WTC11 (cell line): ENCODE data around the gene CARS1. TPM values are rescaled to one million over a fixed set of nuclear protein-coding genes. Genes with fewer than 3 reads are reported as not detected.
A peak's percentile ranks its signal among the peaks of the same experiment; 100 is the strongest.

Experiments used
- ATAC-seq: fragments of 200-7000 bp; cut with Tn5 transposase; 2 replicates; pipeline ENCODE4 v1.10.0; 2021; ENCODE audit warnings: mild to moderate bottlenecking, moderate library complexity
- CTCF ChIA-PET: fragments of 300-600 bp; sonication (Branson Sonifier 250); formaldehyde crosslinking; loops from one replicate; lab custom pipeline; 2021; ENCODE audit warnings: antibody characterized with exemption; lab: Charles Lee
- POLR2A ChIA-PET: fragments of 350-600 bp; sonication (Branson Sonifier 250); formaldehyde crosslinking; loops from one replicate; lab custom pipeline; 2021; ENCODE audit warnings: antibody characterized with exemption; lab: Charles Lee
- DNase-seq: peaks from one replicate; pipeline ENCODE4 v3.0.0; 2021; ENCODE audit warnings: low spot score
- H3K27ac Mint-ChIP-seq: 2 replicates; pipeline ENCODE4 v1.8.0; 2021; ENCODE audit warnings: mixed read lengths
- H3K27me3 Mint-ChIP-seq: 2 replicates; pipeline ENCODE4 v1.8.0; 2021; ENCODE audit warnings: low read depth, mild to moderate bottlenecking, moderate library complexity, mixed read lengths
- H3K36me3 Mint-ChIP-seq: 2 replicates; pipeline ENCODE4 v1.8.0; 2021; ENCODE audit warnings: mixed read lengths
- H3K4me1 Mint-ChIP-seq: 2 replicates; pipeline ENCODE4 v1.8.0; 2022; ENCODE audit warnings: mixed read lengths
- H3K4me3 Mint-ChIP-seq: 2 replicates; pipeline ENCODE4 v1.8.0; 2021; ENCODE audit warnings: mild to moderate bottlenecking, moderate library complexity, mixed read lengths
- H3K9me3 Mint-ChIP-seq: 2 replicates; pipeline ENCODE4 v1.8.0; 2021; ENCODE audit warnings: mixed read lengths
- ATF1 ChIP-seq: sonication (generic); formaldehyde crosslinking; IDR thresholded peaks from 2 replicates; pipeline ENCODE4 v1.8.1; 2023; ENCODE audit warnings: mild to moderate bottlenecking, moderate library complexity, missing genetic modification reagents
- CBFB ChIP-seq: sonication (generic); formaldehyde crosslinking; IDR thresholded peaks from 2 replicates; pipeline ENCODE4 v1.8.1; 2022; ENCODE audit warnings: mild to moderate bottlenecking, low read depth, missing genetic modification reagents
- CREB1 ChIP-seq: sonication (generic); formaldehyde crosslinking; IDR thresholded peaks from 2 replicates; pipeline ENCODE4 v1.8.0; 2023; ENCODE audit warnings: mild to moderate bottlenecking, missing genetic modification reagents
- E2F5 ChIP-seq: sonication (generic); formaldehyde crosslinking; IDR thresholded peaks from 2 replicates; pipeline ENCODE4 v1.8.1; 2022; ENCODE audit warnings: mild to moderate bottlenecking, moderate library complexity, missing genetic modification reagents
- ELF4 ChIP-seq: sonication (generic); formaldehyde crosslinking; IDR thresholded peaks from 2 replicates; pipeline ENCODE4 v1.8.1; 2022; ENCODE audit warnings: low read depth, mild to moderate bottlenecking, moderate library complexity, missing genetic modification reagents
- EMX1 ChIP-seq: fragments of 250-450 bp; sonication (Bioruptor Pico); IDR thresholded peaks from 2 replicates; pipeline ENCODE4 v1.8.0; 2021; ENCODE audit warnings: mild to moderate bottlenecking
- ERG ChIP-seq: fragments of 250-450 bp; sonication (Bioruptor Pico); IDR thresholded peaks from 2 replicates; pipeline ENCODE4 v1.8.0; 2021; ENCODE audit warnings: mild to moderate bottlenecking
- ETV6 ChIP-seq: sonication (generic); formaldehyde crosslinking; IDR thresholded peaks from 2 replicates; pipeline ENCODE4 v1.8.1; 2022; ENCODE audit warnings: mild to moderate bottlenecking, missing genetic modification reagents
- FOXJ3 ChIP-seq: sonication (generic); formaldehyde crosslinking; IDR thresholded peaks from 2 replicates; pipeline ENCODE4 v1.9.0; 2021; ENCODE audit warnings: missing genetic modification reagents, mild to moderate bottlenecking, borderline replicate concordance
- GABPB1 ChIP-seq: sonication (generic); formaldehyde crosslinking; IDR thresholded peaks from 2 replicates; pipeline ENCODE4 v1.8.1; 2023; ENCODE audit warnings: mild to moderate bottlenecking, missing genetic modification reagents
- GTF2I ChIP-seq: fragments of 250-450 bp; sonication (Bioruptor Pico); conservative IDR thresholded peaks from 2 replicates; pipeline ENCODE4 v1.4.0; 2021; ENCODE audit warnings: mild to moderate bottlenecking
- PRRX2 ChIP-seq: fragments of 250-450 bp; sonication (Bioruptor Pico); IDR thresholded peaks from 2 replicates; pipeline ENCODE4 v1.8.0; 2021; ENCODE audit warnings: mild to moderate bottlenecking
- SP1 ChIP-seq: sonication (generic); formaldehyde crosslinking; conservative IDR thresholded peaks from 2 replicates; pipeline ENCODE4 v1.8.1; 2022; ENCODE audit warnings: missing genetic modification reagents
- TP53 ChIP-seq: sonication (generic); formaldehyde crosslinking; IDR thresholded peaks from 2 replicates; pipeline ENCODE4 v1.8.1; 2023; ENCODE audit warnings: mild to moderate bottlenecking, missing genetic modification reagents
- ZBTB21 ChIP-seq: sonication (generic); formaldehyde crosslinking; IDR thresholded peaks from 2 replicates; pipeline ENCODE4 v1.8.1; 2023; ENCODE audit warnings: mild to moderate bottlenecking, missing genetic modification reagents, borderline replicate concordance
- ZMAT4 ChIP-seq: fragments of 250-450 bp; sonication (Bioruptor Pico); IDR thresholded peaks from 2 replicates; pipeline ENCODE4 v1.9.0; 2021; ENCODE audit warnings: mild to moderate bottlenecking
- ZNF138 ChIP-seq: sonication (generic); formaldehyde crosslinking; conservative IDR thresholded peaks from 2 replicates; pipeline ENCODE4 v1.8.1; 2022; ENCODE audit warnings: mild to moderate bottlenecking, moderate library complexity, missing genetic modification reagents
- ZNF232 ChIP-seq: sonication (generic); formaldehyde crosslinking; IDR thresholded peaks from 2 replicates; pipeline ENCODE4 v1.8.0; 2022; ENCODE audit warnings: mild to moderate bottlenecking, missing genetic modification reagents
- ZNF281 ChIP-seq: sonication (generic); formaldehyde crosslinking; IDR thresholded peaks from 2 replicates; pipeline ENCODE4 v1.8.0; 2023; ENCODE audit warnings: mild to moderate bottlenecking, missing genetic modification reagents
- ZNF416 ChIP-seq: fragments of 250-450 bp; sonication (Bioruptor Pico); IDR thresholded peaks from 2 replicates; pipeline ENCODE4 v1.9.0; 2021; ENCODE audit warnings: mild to moderate bottlenecking, inconsistent platforms
- ZSCAN18 ChIP-seq: fragments of 250-450 bp; sonication (Bioruptor Pico); IDR thresholded peaks from 2 replicates; pipeline ENCODE4 v2.1.2; 2022; ENCODE audit warnings: mild to moderate bottlenecking, moderate library complexity
- total RNA-seq: library from RNA; stranded (reverse); gene quantifications from 3 replicates; pipeline ENCODE4 v1.2.3, GENCODE V29; 2021
- TF ChIP-seq, protein P1 (sequence below): sonication (generic); formaldehyde crosslinking; IDR thresholded peaks from 2 replicates; pipeline ENCODE4 v1.8.1; 2022; ENCODE audit warnings: mild to moderate bottlenecking, missing genetic modification reagents, moderate library complexity, borderline replicate concordance

The CARS1 gene
- total RNA-seq, 1 experiment from 2014 or later, result 92.0 TPM

DNA sequence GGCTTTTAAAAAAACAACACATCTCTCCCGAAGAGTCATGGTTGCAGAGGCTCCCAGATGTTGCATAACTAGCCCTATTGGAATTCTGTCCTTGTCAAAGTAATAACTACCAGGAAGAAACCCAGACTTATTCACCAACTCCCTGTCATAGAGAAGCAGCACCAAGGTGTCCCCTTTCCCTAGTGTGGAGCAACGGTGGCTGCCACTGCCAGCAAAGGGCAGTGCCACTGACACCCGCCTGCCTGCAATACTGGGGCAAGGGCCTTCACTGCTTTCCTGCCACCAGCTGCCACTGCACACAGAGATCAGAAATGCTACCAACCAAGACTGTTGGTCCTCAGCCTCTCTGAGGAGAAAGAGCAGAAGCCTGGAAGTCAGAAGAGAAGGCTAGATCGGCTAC is 92.4 kb downstream of the CARS1 start (continued):
- TF ChIP-seq ZSCAN18 (no peak), ZNF138 (no peak), CREB1 (CRISPR knock-in tag) (no peak), SP1 (CRISPR knock-in tag) (no peak)
- TF ChIP-seq, protein P1, sequence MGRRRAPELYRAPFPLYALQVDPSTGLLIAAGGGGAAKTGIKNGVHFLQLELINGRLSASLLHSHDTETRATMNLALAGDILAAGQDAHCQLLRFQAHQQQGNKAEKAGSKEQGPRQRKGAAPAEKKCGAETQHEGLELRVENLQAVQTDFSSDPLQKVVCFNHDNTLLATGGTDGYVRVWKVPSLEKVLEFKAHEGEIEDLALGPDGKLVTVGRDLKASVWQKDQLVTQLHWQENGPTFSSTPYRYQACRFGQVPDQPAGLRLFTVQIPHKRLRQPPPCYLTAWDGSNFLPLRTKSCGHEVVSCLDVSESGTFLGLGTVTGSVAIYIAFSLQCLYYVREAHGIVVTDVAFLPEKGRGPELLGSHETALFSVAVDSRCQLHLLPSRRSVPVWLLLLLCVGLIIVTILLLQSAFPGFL (CRISPR knock-in tag), result no peak
- TF ChIP-seq, all 79 proteins: peak for 0

DNA sequence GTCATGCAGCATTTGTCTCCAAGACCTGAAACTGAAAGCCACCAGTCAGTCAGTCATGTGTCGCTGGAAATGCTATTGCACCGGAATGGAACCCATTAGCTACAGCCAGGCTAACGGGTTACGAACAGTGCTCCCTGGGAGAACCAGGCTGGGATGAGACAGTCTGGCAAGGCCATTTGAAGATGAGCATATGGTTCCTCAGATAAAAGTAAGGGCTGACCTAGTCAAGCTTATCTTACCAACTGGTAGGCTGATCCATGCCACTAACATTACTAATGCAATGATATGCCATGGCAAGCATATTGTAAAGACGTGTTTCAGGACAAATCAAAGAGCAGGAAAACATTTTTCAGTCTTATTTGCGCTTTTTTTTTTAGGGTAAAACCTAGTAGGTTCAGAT is 93.5 kb downstream of the CARS1 start:
- CTCF ChIA-PET, result no interaction called here
- Mint-ChIP-seq H3K4me3 (no peak overlapping the region), H3K27ac (peak overlapping the region; percentile 29), H3K9me3 (no peaks in the 10 kb centered on the region), H3K27me3 (no peaks in the 10 kb centered on the region; the same call in 1 of the 2 replicates), H3K4me1 (peaks cover 29% of the 10 kb centered on the region), H3K36me3 (peaks cover 83% of the 10 kb centered on the region)
- POLR2A ChIA-PET, result no interaction called here
- ATAC-seq (no peak), DNase-seq (no peak)
- TF ChIP-seq TP53, result no peak
- no peak for TF ChIP-seq ELF4 (CRISPR knock-in tag)
- no peak for TF ChIP-seq ZMAT4
- no peak for TF ChIP-seq ZNF281

GRCh38 chr11:2963112-2963754 is 94.0 kb downstream of the CARS1 start:
- Mint-ChIP-seq H3K27ac (peak overlapping the region; percentile 29), H3K27me3 (no peaks in the 10 kb centered on the region; the same call in 1 of the 2 replicates), H3K36me3 (peaks cover 83% of the 10 kb centered on the region), H3K9me3 (no peaks in the 10 kb centered on the region), H3K4me1 (peaks cover 29% of the 10 kb centered on the region), H3K4me3 (no peak overlapping the region)
- TF ChIP-seq ZNF232 (CRISPR knock-in tag), result no peak
- TF ChIP-seq GABPB1 (CRISPR knock-in tag), result no peak
- TF ChIP-seq ZBTB21, result no peak
- POLR2A ChIA-PET, result no interaction called here
- CTCF ChIA-PET, result interaction anchor here (0.6 to 0.7 kb wide), 2 partner anchors 60 to 84 kb away, joined by 3 to 4 read pairs; no protein-coding TSS in a partner anchor
- no peak for DNase-seq
- ATAC-seq, result no peak

GRCh38 chr11:2961080-2961479 is 96.1 kb downstream of the CARS1 start:
- ChIA-PET POLR2A (interaction anchor here (1.0 kb wide), 1 partner anchor 31 kb away, joined by 4 read pairs; no protein-coding TSS in a partner anchor), CTCF (interaction anchor here (0.9 to 1.6 kb wide), 3 partner anchors 15 to 131 kb away, joined by 4 to 6 read pairs (median 5); no protein-coding TSS in a partner anchor)
- Mint-ChIP-seq H3K4me1 (peaks cover 29% of the 10 kb centered on the region), H3K36me3 (peaks cover 83% of the 10 kb centered on the region), H3K4me3 (no peak overlapping the region; the same call in 1 of the 2 replicates), H3K27me3 (no peaks in the 10 kb centered on the region; the same call in 1 of the 2 replicates), H3K9me3 (no peaks in the 10 kb centered on the region), H3K27ac (peak overlapping the region; percentile 95)
- no peak for DNase-seq
- ATAC-seq, result peak; percentile 83
- TF ChIP-seq FOXJ3 (CRISPR knock-in tag) (no peak), ETV6 (CRISPR knock-in tag) (no peak), CREB1 (CRISPR knock-in tag) (no peak), CBFB (no peak), ZNF416 (CRISPR knock-in tag) (no peak), SP1 (CRISPR knock-in tag) (no peak), E2F5 (no peak), GTF2I (no peak), ATF1 (CRISPR knock-in tag) (no peak), TP53 (no peak), ERG (CRISPR knock-in tag) (no peak), EMX1 (CRISPR knock-in tag) (no peak), PRRX2 (CRISPR knock-in tag) (no peak)
